GM21360 (cell line): ENCODE results near the gene ZFP36L2.

Source experiments
- ATAC-seq: cut with Tn5 transposase; IDR thresholded peaks from one replicate; pipeline ENCODE4 v1.9.1; 2021; ENCODE audit warnings: mild to moderate bottlenecking, moderate library complexity; ENCODE audit not compliant: unreplicated experiment

Gene ZFP36L2

DNA sequence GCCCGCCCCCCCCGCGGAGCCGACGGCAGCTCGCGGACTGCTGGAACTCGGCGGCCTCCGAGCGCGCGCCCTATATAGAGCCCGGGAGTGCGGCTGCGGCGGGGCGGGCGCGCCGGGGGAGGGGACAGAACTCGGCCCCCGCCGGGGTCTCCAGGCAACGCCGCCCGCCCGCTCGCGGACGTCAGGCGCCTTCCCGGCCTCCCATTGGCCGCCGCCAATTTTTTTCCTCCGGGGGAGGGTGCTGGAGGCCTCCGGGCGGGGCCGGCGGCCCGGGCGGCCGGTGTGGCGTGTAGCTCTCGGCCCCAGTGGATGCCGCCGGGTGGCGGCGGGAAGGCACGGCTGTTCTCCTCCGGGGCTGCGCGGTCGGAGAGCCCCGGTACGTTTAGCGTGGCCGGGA is at the start of gene ZFP36L2:
ZFP36L2 (minus strand) TSS at position 49 of the 397 bp plus-strand sequence. CDS start 291 bp downstream, outside the sequence.
- peak; percentile 53 for ATAC-seq

DNA sequence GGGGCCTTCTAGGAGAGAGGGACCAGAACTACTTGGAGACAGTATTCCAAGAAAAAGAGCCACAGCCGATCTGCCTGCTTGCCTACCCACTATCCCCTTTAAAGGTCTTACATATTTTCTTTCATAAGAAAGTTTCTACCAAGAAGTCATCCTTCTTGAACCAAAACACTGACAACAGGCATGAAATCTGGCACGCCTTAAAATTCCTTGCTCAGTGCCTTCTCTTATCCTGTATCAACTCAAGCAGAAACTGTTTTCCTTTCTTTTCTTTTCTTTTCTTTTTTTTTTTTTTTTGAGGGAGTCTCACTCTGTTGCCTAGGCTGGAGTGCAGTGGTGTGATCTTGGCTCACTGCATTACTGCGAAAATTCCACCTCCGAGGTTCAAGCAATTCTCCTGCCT is 48.3 kb upstream of the ZFP36L2 start:
- no peak for ATAC-seq

- ATAC-seq, result no peak
Measured at GRCh38 chr2:43274055-43274454, 47.6 kb upstream of the ZFP36L2 start.

- ATAC-seq, result no peak
Measured at GRCh38 chr2:43273529-43273928, 47.1 kb upstream of the ZFP36L2 start.

DNA sequence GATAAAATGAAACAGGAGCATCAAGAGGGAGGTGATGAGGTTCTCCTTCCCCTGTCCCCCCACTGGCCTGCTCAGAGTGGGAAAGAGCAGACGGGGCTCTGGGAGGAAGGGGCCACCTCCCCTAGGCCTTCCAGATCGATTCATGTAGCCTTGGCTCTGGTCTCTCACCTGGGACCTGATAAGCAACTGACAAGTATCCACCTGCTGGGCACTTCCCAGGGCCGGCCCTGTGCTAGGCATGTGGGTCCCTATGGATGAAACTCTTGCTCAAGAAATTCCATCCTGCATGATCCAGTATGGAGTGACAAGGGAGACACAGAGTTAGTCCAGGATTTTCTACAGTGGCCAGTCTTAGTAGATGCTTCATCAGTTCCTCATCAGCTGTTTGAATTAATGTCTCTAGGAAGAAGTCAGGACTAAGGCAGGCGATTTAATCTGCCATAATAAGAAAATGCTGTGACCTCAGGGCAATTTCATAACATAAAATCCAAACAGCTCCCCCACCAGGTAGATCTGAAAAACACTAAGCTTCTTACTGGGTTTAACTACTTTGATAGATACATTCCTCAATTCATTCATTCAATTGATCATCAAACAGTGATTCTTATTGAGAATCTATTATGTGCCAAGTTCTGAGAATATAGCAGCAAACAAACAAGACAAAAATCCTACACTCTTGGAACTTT is 44.7 kb upstream of the ZFP36L2 start:
- ATAC-seq, result no peak

- no peak for ATAC-seq
Measured at GRCh38 chr2:43270461-43270860, 44.1 kb upstream of the ZFP36L2 start.

DNA sequence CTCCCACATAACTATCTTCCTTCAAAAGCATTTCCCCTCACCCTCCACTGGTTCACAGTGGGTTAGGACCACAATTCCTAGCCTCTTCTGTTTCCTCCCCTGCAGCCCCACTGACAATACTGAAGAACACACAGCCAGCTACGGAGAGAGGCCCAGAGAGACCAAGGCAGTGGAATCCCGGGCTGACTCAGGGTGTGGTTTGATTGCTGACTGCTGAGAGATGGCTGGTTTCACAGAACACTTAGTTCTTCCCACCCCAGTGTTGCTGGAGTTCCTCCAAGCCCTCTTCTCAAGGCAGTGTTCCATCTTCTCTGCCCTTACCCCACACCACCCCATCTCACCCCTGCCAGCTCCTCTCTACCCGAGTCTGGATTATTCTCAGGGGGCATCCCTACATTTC is 43.3 kb upstream of the ZFP36L2 start:
- no peak for ATAC-seq

DNA sequence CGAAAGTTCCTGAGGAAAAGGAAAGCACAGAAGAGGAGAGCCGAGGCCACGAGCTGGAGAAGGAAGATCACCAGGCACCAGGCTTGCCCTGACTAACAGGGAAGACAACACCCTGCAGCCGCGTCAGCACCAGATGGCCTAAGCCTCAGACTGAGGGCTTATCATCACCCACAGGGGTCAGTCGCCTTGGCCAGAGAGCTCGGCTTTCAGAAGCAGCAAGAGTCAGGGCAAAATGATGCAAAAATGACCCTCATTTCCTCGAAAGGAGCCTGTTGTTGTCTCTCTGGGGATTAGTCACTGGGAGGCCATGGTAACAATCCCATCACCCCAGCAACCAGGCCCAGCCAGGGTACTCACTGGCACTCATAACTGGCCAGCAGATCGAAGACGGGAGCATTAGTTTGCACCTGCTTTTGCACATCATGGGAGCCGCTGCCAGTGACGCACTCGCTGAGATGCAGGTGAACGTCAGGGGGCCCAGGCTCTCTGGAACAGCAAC is 42.7 kb upstream of the ZFP36L2 start:
- ATAC-seq, result no peak

- ATAC-seq, result no peak
Measured at GRCh38 chr2:43268066-43268953, 41.9 kb upstream of the ZFP36L2 start.

- ATAC-seq, result no peak
Measured at GRCh38 chr2:43267381-43267780, 41.0 kb upstream of the ZFP36L2 start.

- ATAC-seq, result no peak
Measured at GRCh38 chr2:43266711-43267111, 40.3 kb upstream of the ZFP36L2 start.

DNA sequence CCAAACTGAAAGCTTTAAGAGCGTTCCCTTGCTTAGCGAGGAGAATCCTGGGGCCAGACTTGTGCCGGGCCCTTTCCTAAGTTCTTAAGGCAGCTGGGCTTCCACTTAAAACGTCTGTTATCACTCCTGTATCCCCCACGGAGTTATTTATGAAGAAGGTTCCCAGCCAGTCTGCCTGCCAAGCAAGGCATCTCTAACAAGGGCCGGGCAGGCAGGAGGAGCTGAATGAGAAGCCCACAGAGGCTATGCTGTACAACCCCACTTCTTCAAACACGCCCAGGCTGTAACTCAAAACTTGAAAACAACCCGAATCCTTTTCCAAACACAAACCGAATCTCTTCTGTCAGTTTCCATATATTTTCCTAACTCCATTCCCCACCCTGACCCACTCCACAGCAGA is 39.0 kb upstream of the ZFP36L2 start:
- ATAC-seq, result no peak

- no peak for ATAC-seq
Measured at GRCh38 chr2:43265001-43265400, 38.6 kb upstream of the ZFP36L2 start.

DNA sequence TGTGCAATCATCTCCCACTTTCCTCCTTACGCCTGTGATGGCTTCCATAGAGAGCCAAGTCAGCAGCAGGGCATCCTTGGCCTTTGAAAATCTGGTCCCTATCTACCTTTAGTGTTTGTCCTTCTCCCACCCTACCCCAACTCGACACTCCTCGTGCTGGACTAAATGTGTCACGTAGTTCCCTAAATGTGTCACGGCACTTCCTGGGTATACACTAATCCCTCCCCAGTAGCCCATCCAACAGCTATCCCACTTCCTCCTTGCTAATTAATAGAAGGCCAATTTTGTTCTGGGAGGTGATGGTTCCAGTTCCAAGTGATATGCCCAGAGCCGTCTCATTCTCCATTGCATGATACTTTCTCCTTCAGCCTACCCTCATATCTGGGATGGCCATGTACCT is 36.5 kb upstream of the ZFP36L2 start:
- ATAC-seq, result no peak

DNA sequence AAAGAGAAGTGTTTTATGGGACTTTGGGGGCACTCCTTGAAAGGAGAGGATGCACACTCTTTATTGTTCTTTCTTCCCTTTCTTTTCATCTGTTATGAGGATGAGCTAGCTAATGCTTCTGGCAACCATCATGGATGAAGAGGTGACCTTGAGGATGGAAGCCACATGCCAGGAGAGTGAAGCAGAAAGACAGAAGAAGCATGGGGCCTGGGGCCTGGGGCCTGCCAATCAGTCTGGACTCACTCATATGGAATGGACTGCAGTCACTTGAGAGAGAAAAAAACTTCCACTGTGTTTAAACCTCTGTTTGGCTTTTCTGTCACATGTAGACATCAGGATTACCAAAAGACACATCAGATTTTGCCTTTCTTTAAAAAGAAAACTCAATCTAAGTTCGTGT is 35.8 kb upstream of the ZFP36L2 start:
- ATAC-seq, result no peak

DNA sequence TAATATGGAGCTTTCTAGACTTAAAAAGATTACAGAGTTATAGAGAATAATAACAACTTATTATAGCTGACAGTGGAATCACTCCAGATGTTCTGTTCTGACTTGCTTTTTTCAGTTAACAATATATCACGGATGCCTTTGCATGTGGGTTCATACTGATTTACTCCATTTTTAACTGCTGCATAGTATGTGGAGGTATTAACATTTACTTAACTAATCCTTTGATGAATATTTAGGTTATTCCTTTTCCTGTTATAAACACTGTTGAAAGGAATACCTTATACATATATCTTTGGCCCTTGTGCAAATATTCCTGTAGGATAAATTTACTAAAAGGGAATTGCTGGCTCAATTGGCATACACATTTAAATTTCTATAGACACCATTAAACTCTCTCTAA is 33.1 kb upstream of the ZFP36L2 start:
- ATAC-seq, result no peak

DNA sequence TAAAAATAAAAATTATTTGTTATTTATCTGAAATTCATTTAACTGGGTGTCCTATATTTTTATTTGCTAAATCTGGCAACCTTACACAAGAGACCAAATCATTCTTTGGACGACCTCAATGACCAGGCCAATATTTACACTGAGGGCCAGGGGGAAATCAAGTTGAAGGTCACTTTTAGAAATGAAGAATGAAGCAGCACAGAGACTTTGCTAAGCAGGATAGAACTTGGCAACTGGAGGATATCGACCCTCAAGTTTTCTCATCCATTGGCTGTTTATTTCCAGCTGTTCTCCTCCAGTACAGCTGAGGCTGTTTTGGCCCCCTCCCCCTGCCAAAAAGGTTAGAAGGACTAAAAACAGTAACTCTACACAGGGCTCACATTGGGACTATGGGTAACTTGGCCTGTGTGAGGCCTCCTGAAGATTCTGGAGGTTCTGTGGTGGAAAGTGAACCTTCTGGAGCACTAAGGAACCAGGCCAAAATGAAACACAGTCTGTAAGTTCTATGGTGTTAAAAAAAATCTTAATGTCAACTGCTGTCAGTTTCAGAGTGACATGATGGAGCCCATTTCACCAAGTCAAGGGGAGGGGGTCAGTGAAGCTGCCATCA is 32.2 kb upstream of the ZFP36L2 start:
- ATAC-seq, result no peak

DNA sequence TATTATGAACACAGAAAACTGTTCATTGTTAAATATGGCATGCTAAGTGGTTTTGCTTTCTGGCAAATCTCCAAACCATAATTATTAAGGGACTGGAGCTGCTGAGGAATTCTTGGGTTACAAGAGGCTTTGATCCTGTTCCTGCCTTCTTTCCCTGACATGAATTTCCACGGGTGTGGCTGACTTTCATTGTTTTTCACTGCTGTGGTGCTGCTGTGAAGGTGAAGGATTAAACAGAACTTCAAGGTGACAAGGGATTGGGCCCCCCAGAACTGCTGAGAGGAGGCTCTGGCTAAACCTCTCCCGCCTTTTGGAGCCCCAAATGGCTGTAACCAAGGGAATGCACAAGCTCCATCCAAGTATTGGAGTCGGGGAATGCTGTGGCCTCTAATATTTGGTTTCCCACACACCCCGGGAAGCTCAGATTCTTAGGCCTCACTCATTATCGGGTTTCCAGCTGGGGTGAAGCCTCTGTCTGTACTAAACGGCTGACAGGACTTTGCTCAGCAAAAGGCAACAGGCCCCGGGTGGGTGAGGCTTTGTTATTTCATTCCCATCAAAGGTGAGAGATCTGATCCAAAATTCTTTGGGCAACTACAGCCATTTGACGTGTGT is 29.0 kb upstream of the ZFP36L2 start:
- ATAC-seq, result no peak

GRCh38 chr2:43254331-43254730 is 27.9 kb upstream of the ZFP36L2 start:
- ATAC-seq, result no peak

- no peak for ATAC-seq
Measured at GRCh38 chr2:43251171-43251731, 24.8 kb upstream of the ZFP36L2 start.

GRCh38 chr2:43250015-43250414 is 23.6 kb upstream of the ZFP36L2 start:
- ATAC-seq, result no peak
